Measurements from ENCODE around the gene SLC46A3. TPM values are rescaled to one million over a fixed set of nuclear protein-coding genes. Genes with fewer than 3 reads are reported as not detected.

Gene SLC46A3
- total and polyA plus RNA-seq, 2 of the 13 experiments (the other 11 are each of a cell fraction or from before 2014, with no cell fraction given) = not detected

DNA sequence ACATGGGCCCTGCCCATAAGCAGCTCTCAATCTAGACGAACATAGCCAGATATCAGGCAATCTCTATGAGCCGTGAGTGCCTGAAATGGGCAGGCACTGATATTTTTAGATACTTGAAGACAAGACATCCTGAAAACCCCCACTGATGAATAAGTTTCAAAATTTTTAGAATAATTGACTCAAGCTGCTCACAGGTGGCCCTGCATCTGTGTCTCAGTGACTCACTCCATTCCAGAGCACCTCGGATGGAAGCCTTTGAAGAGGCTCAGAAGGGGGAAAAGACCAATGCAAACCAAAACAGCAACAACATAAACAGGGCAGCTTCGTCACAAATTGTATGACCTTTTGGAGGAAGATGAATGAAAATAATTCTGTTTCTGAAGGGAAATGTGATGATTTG, 42.8 kb upstream of the SLC46A3 start:
- no TSS peak for BruUV-seq (replicated peaks)
- no peaks in the 10 kb centered on the region for H3K79me2 ChIP-seq (ENCODE audit: insufficient read depth, low read length)
- H3K4me2 ChIP-seq (ENCODE audit: low read depth, low read length) = no peak overlapping the region
- peaks cover 20% of the 10 kb centered on the region for H3K9me3 ChIP-seq (ENCODE audit: low read length)
- H3K4me1 ChIP-seq (ENCODE audit: insufficient read depth, low read length) = no peaks in the 10 kb centered on the region
- no peak overlapping the region for H2AFZ ChIP-seq (ENCODE audit: low read length)
- no peak overlapping the region for H3K27ac ChIP-seq (ENCODE audit: extremely low read length, insufficient read depth, low read length)
- no peak for FAIRE-seq
- WGBS (ENCODE audit: low lambda C conversion rate) = under 1% methylated on average over 4 of the region's 4 CpGs
- in situ Hi-C loops (cut with HindIII; ENCODE audit: extremely low pct_ligation_motif_present, low pct_unique_long_range_greater_than_20kb) = no loop called here
- no peak overlapping the region for H3K4me3 ChIP-seq (replicated peaks in 1 of 3; ENCODE audit: insufficient read depth in 1 of 3, low read depth in 2 of 3, low read length in 3 of 3)
- H3K9ac ChIP-seq (ENCODE audit: insufficient read depth, low read depth, low read length) = no peak overlapping the region
- intact Hi-C loops (cut with micrococcal nuclease; ENCODE audit: unreplicated experiment) = no loop called here
- ChIA-PET POLR2A (no interaction called here), CTCF (ENCODE audit: low intra/inter-chr PET ratio, low total read pairs) (no interaction called here)
- no peaks in the 10 kb centered on the region for H3K36me3 ChIP-seq (replicated peaks in 1 of 2; ENCODE audit: control insufficient read depth in 1 of 2, insufficient read depth in 2 of 2, low read length in 2 of 2)
- no peak for ATAC-seq
- no peak for DNase-seq (ENCODE audit: low spot score)
- H3K27me3 ChIP-seq (ENCODE audit: control insufficient read depth in 1 of 2, insufficient read depth in 2 of 2, low read length in 2 of 2) = no peaks in the 10 kb centered on the region
- no peaks in the 10 kb centered on the region for H4K20me1 ChIP-seq (ENCODE audit: insufficient read depth, low read length)
- TF ChIP-seq PITX1 (CRISPR knock-in tag; IDR thresholded peaks at IDR 0.05) (no peak), BHLHE40 (IDR thresholded peaks at IDR 0.05; ENCODE audit: low read length) (no peak), ZNF619 (CRISPR knock-in tag; IDR thresholded peaks at IDR 0.05) (no peak), RBFOX2 (IDR thresholded peaks at IDR 0.05; ENCODE audit: low read depth, low read length) (no peak), BRD4 (CRISPR knock-in tag; IDR thresholded peaks at IDR 0.05) (no peak), MNT (IDR thresholded peaks at IDR 0.05) (no peak), ZNF761 (CRISPR knock-in tag; conservative IDR thresholded peaks at IDR 0.05) (no peak), ZNF142 (CRISPR knock-in tag; IDR thresholded peaks at IDR 0.05) (no peak), PRPF4 (IDR thresholded peaks at IDR 0.05; ENCODE audit: low read depth, low read length, poor library complexity, severe bottlenecking) (no peak)
- TF ChIP-seq, protein P1, sequence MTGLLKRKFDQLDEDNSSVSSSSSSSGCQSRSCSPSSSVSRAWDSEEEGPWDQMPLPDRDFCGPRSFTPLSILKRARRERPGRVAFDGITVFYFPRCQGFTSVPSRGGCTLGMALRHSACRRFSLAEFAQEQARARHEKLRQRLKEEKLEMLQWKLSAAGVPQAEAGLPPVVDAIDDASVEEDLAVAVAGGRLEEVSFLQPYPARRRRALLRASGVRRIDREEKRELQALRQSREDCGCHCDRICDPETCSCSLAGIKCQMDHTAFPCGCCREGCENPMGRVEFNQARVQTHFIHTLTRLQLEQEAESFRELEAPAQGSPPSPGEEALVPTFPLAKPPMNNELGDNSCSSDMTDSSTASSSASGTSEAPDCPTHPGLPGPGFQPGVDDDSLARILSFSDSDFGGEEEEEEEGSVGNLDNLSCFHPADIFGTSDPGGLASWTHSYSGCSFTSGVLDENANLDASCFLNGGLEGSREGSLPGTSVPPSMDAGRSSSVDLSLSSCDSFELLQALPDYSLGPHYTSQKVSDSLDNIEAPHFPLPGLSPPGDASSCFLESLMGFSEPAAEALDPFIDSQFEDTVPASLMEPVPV (CRISPR knock-in tag; IDR thresholded peaks at IDR 0.05) = no peak
- TF ChIP-seq, protein P2, sequence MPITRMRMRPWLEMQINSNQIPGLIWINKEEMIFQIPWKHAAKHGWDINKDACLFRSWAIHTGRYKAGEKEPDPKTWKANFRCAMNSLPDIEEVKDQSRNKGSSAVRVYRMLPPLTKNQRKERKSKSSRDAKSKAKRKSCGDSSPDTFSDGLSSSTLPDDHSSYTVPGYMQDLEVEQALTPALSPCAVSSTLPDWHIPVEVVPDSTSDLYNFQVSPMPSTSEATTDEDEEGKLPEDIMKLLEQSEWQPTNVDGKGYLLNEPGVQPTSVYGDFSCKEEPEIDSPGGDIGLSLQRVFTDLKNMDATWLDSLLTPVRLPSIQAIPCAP (CRISPR knock-in tag; IDR thresholded peaks at IDR 0.05; ENCODE audit: low read depth) = no peak
- TF ChIP-seq, protein P3, sequence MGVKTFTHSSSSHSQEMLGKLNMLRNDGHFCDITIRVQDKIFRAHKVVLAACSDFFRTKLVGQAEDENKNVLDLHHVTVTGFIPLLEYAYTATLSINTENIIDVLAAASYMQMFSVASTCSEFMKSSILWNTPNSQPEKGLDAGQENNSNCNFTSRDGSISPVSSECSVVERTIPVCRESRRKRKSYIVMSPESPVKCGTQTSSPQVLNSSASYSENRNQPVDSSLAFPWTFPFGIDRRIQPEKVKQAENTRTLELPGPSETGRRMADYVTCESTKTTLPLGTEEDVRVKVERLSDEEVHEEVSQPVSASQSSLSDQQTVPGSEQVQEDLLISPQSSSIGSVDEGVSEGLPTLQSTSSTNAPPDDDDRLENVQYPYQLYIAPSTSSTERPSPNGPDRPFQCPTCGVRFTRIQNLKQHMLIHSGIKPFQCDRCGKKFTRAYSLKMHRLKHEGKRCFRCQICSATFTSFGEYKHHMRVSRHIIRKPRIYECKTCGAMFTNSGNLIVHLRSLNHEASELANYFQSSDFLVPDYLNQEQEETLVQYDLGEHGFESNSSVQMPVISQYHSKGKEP (CRISPR knock-in tag; IDR thresholded peaks at IDR 0.05) = no peak
- TF ChIP-seq, protein P4, sequence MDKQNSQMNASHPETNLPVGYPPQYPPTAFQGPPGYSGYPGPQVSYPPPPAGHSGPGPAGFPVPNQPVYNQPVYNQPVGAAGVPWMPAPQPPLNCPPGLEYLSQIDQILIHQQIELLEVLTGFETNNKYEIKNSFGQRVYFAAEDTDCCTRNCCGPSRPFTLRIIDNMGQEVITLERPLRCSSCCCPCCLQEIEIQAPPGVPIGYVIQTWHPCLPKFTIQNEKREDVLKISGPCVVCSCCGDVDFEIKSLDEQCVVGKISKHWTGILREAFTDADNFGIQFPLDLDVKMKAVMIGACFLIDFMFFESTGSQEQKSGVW (CRISPR knock-in tag; IDR thresholded peaks at IDR 0.05; ENCODE audit: borderline replicate concordance) = no peak
